GM23338 (cell line): Measurements from ENCODE around the gene PRKAR1B. TPM values are rescaled to one million over a fixed set of nuclear protein-coding genes. Genes with fewer than 3 reads are reported as not detected.

Experiments
- ATAC-seq: fragments of 200-7000 bp; cut with Tn5 transposase; 3 replicates; pipeline ENCODE4 v1.9.1; 2020
- DNase-seq: peaks from one replicate; pipeline ENCODE4 v3.0.0-alpha.2; 2015; ENCODE audit warnings: low spot score
- H2AFZ ChIP-seq: fragments of 200-600 bp; sonication (generic); 2 replicates; pipeline ENCODE4 v1.8.0; 2016; ENCODE audit warnings: antibody characterized with exemption, mild to moderate bottlenecking, moderate library complexity
- H3F3A ChIP-seq: fragments of 200-600 bp; sonication (generic); replicated peaks from 2 replicates; pipeline ENCODE4 v1.8.0; 2017; ENCODE audit warnings: antibody characterized with exemption, mixed run types, low read depth
- H3K27ac ChIP-seq: fragments of 200-600 bp; sonication (generic); 2 replicates; pipeline ENCODE4 v1.6.1; 2016; ENCODE audit warnings: low read depth
- H3K27me3 ChIP-seq: fragments of 200-600 bp; sonication (generic); 2 replicates; pipeline ENCODE4 v1.8.0; 2016; ENCODE audit warnings: mild to moderate bottlenecking, mixed run types, moderate library complexity; ENCODE audit not compliant: insufficient read depth
- H3K36me3 ChIP-seq: fragments of 200-600 bp; sonication (generic); 2 replicates; pipeline ENCODE4 v1.8.0; 2016; ENCODE audit warnings: mild to moderate bottlenecking; ENCODE audit not compliant: insufficient read depth
- H3K4me1 ChIP-seq: fragments of 200-600 bp; sonication (generic); 2 replicates; pipeline ENCODE4 v1.8.0; 2016; ENCODE audit warnings: mild to moderate bottlenecking, moderate library complexity; ENCODE audit not compliant: insufficient read depth
- H3K4me2 ChIP-seq: fragments of 200-600 bp; sonication (generic); 2 replicates; pipeline ENCODE4 v1.7.1; 2017; ENCODE audit warnings: mixed run types
- H3K4me3 ChIP-seq: fragments of 200-600 bp; sonication (generic); 2 replicates; pipeline ENCODE4 v1.6.1; 2016; ENCODE audit warnings: mixed run types
- H3K79me2 ChIP-seq: fragments of 200-600 bp; sonication (generic); replicated peaks from 2 replicates; pipeline ENCODE4 v1.8.0; 2017; ENCODE audit warnings: mild to moderate bottlenecking; ENCODE audit not compliant: insufficient read depth
- H3K9me2 ChIP-seq: fragments of 200-600 bp; sonication (generic); 2 replicates; pipeline ENCODE4 v1.8.0; 2017; ENCODE audit not compliant: insufficient read depth
- H4K20me1 ChIP-seq: fragments of 200-600 bp; sonication (generic); replicated peaks from 2 replicates; pipeline ENCODE4 v1.8.0; 2017; ENCODE audit warnings: mild to moderate bottlenecking; ENCODE audit not compliant: insufficient read depth
- H3K27ac Mint-ChIP-seq: 2 replicates; pipeline ENCODE4 v1.8.0; 2020; ENCODE audit warnings: inconsistent platforms, mild to moderate bottlenecking, moderate library complexity, mixed read lengths
- H3K27me3 Mint-ChIP-seq: 3 replicates; pipeline ENCODE4 v1.8.0; 2022; ENCODE audit warnings: low read depth, mild to moderate bottlenecking, moderate library complexity, mixed read lengths, inconsistent platforms; ENCODE audit not compliant: insufficient read depth, poor library complexity
- H3K36me3 Mint-ChIP-seq: 3 replicates; pipeline ENCODE4 v1.8.0; 2021; ENCODE audit warnings: low read depth, mild to moderate bottlenecking, inconsistent platforms, moderate library complexity, mixed read lengths
- H3K4me1 Mint-ChIP-seq: 3 replicates; pipeline ENCODE4 v1.8.0; 2020; ENCODE audit warnings: mild to moderate bottlenecking, inconsistent platforms, mixed read lengths
- H3K4me3 Mint-ChIP-seq: 3 replicates; pipeline ENCODE4 v1.8.0; 2021; ENCODE audit warnings: moderate library complexity, mild to moderate bottlenecking, inconsistent platforms, mixed read lengths
- H3K9me3 Mint-ChIP-seq: 3 replicates; pipeline ENCODE4 v1.8.0; 2020; ENCODE audit warnings: moderate library complexity, mild to moderate bottlenecking, inconsistent platforms, mixed read lengths
- CTCF ChIP-seq, 2 experiments: fragments of 200-600 bp in 1 of 2; sonication (generic) in 1 of 2; conservative IDR thresholded peaks; 2 replicates each; pipeline versions ENCODE4 v1.5.1 to v1.6.1; 2016 to 2017; ENCODE audit warnings: antibody characterized with exemption in 2 of 2, low read depth in 2 of 2, mild to moderate bottlenecking in 2 of 2, moderate library complexity in 1 of 2
- EZH2 ChIP-seq: fragments of 200-600 bp; sonication (generic); IDR thresholded peaks from one replicate; pipeline ENCODE4 v1.8.0; 2017; ENCODE audit warnings: antibody characterized with exemption, mild to moderate bottlenecking, low read depth; ENCODE audit not compliant: unreplicated experiment
- EZH2phosphoT487 ChIP-seq: fragments of 200-600 bp; sonication (generic); IDR thresholded peaks from one replicate; pipeline ENCODE4 v1.8.1; 2018; ENCODE audit warnings: antibody characterized with exemption; ENCODE audit not compliant: unreplicated experiment
- JUNB ChIP-seq: IDR thresholded peaks from one replicate; pipeline ENCODE4 v1.6.1; 2016; ENCODE audit warnings: antibody characterized with exemption; ENCODE audit not compliant: unreplicated experiment
- REST ChIP-seq: IDR thresholded peaks from one replicate; pipeline ENCODE4 v1.6.1; 2018; ENCODE audit warnings: antibody characterized with exemption; ENCODE audit not compliant: unreplicated experiment
- ZNF114 ChIP-seq: fragments of 250-450 bp; sonication (Bioruptor Pico); IDR thresholded peaks from 2 replicates; pipeline ENCODE4 v1.5.0; 2020; ENCODE audit warnings: mild to moderate bottlenecking, moderate library complexity
- ZNF331 ChIP-seq: fragments of 250-450 bp; sonication (Bioruptor Pico); IDR thresholded peaks from 2 replicates; pipeline ENCODE4 v1.5.0; 2020; ENCODE audit warnings: low read depth, mild to moderate bottlenecking, moderate library complexity
- ZNF462 ChIP-seq: fragments of 250-450 bp; sonication (Bioruptor Pico); IDR thresholded peaks from 2 replicates; pipeline ENCODE4 v1.5.0; 2020; ENCODE audit warnings: mild to moderate bottlenecking, moderate library complexity
- polyA plus RNA-seq: library from polyadenylated mRNA; unstranded; fragments of >200 nt; fragmentation: Nextera tagmentation; extraction: Ambion mirVana; gene quantifications from 2 replicates; pipeline ENCODE4 v1.2.1, GENCODE V29; 2016
- total RNA-seq: library from RNA; depleted of rRNA; stranded (reverse); fragments of >200 nt; shearing (Covaris generic); gene quantifications from 2 replicates; pipeline ENCODE4 v1.2.3, GENCODE V29; 2014
- TF ChIP-seq, protein P1 (sequence below): IDR thresholded peaks from 2 replicates; pipeline ENCODE4 v1.6.1; 2016; ENCODE audit warnings: antibody characterized with exemption

Gene PRKAR1B
- total and polyA plus RNA-seq, 2 experiments from 2014 or later: 35.7 to 36.7 TPM

DNA sequence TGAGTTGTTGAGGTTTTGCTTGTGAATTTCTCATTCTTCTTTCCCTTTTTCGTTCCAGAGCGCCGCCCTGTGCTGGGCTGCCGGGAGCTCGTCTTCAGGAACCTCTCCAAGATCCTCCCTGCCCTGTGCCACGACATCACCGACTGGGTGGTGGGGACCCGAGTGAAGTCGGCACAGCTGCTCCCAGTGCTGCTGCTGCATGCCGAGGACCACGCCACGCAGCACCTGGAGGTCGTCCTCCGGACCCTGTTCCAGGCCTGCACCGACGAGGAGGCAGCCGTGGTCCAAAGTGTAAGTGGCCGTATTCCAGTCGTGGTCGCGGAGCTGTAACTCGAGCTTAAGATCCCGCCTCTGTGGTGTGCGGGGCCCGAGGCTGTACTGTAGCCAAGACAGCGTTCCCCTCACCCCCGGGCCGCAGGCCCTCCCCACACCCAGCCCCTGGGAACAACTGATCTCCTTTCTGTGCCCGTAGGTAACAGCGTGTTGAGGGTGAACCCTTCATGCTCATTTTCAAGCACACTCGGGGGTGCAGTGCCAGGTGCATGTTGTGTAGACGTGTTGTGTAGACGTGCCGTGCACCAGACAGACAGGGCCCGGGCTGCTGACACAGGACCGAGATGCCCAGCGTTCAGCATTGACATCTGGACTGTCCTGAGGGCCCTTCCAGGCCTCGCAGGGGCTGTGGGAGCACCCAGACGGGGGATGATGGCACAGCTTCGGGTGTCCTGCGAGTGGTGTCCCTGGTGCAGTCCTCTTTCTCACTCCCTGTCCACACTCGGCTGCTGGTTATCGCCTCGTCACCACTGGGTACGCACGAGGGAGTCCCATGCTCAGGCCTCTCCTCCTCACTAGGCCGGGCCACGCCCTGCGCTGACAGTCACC is 27.7 kb upstream of the PRKAR1B start (continued):
- no peak for TF ChIP-seq CTCF (conservative IDR thresholded peaks at IDR 0.05; ENCODE audit: low read depth in 2 of 2)
- no peak for TF ChIP-seq ZNF331 (CRISPR knock-in tag)
- no peak for TF ChIP-seq EZH2phosphoT487
- TF ChIP-seq EZH2: no peak
- TF ChIP-seq, protein P1, sequence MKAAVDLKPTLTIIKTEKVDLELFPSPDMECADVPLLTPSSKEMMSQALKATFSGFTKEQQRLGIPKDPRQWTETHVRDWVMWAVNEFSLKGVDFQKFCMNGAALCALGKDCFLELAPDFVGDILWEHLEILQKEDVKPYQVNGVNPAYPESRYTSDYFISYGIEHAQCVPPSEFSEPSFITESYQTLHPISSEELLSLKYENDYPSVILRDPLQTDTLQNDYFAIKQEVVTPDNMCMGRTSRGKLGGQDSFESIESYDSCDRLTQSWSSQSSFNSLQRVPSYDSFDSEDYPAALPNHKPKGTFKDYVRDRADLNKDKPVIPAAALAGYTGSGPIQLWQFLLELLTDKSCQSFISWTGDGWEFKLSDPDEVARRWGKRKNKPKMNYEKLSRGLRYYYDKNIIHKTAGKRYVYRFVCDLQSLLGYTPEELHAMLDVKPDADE: no peak
- TF ChIP-seq REST: no peak

DNA sequence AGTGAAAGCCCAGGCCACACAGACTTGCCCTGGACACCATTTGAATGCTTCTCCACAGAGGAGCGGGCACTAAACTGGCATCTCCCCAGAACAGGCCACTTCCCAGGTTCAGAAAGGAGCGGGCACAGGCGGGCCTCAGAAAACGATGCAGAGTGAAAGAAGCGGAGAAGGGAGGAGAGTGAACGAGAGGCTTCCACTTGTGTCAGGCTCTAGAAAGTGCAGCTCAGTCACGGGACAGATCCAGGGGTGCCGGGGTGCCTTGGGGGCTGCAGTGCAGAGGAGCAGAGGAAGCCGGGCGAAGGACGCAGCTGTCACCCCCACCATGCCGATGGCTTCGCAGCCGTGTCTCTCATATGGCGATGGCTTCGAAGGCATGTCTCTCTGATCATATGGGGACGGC is 26.1 kb upstream of the PRKAR1B start:
- Histone ChIP-seq H3K27ac (no peak overlapping the region), H2AFZ (no peak overlapping the region), H4K20me1 (peaks cover 3% of the 10 kb centered on the region; the same call in 1 of the 2 replicates), H3K36me3 (peaks cover 11% of the 10 kb centered on the region; the same call in 1 of the 2 replicates), H3K79me2 (no peaks in the 10 kb centered on the region), H3K27me3 (no peaks in the 10 kb centered on the region), H3K4me3 (no peak overlapping the region), H3K4me1 (no peaks in the 10 kb centered on the region), H3K9me2 (no peaks in the 10 kb centered on the region), H3K4me2 (no peak overlapping the region), H3F3A (no peaks in the 10 kb centered on the region)
- peaks cover 65% of the 10 kb centered on the region for H3K36me3 Mint-ChIP-seq
- ATAC-seq (no peak), DNase-seq (no peak)
- no peaks in the 10 kb centered on the region; the same call in 2 of the 3 replicates for H3K4me1 Mint-ChIP-seq
- peak overlapping the region; percentile 35; the same call in 1 of the 2 replicates for H3K27ac Mint-ChIP-seq
- H3K27me3 Mint-ChIP-seq: no peaks in the 10 kb centered on the region
- H3K4me3 Mint-ChIP-seq: no peak overlapping the region
- H3K9me3 Mint-ChIP-seq: no peaks in the 10 kb centered on the region; the same call in 2 of the 3 replicates
- no peak for TF ChIP-seq JUNB
- no peak for TF ChIP-seq ZNF114 (CRISPR knock-in tag)
- TF ChIP-seq, protein P1: no peak
- TF ChIP-seq ZNF462 (CRISPR knock-in tag): no peak
